K562 (cell line): Measurements from ENCODE around the gene HIGD1C.

Source experiments
- CEBPB ChIP-seq: fragments of 450-650 bp; IDR thresholded peaks from 2 replicates; pipeline ENCODE4 v1.6.1; 2016; ENCODE audit warnings: missing genetic modification characterization, missing compliant biosample characterization
- JUNB ChIP-seq: fragments of 450-650 bp; formaldehyde crosslinking; conservative IDR thresholded peaks from 2 replicates; pipeline ENCODE4 v1.4.0; 2020; ENCODE audit warnings: mild to moderate bottlenecking
- SIX5 ChIP-seq, 2 experiments: IDR thresholded peaks; 2 replicates each; pipeline ENCODE4 v1.6.1; 2011; ENCODE audit warnings: low read length in 2 of 2, borderline replicate concordance in 1 of 2, low read depth in 1 of 2, mild to moderate bottlenecking in 1 of 2, moderate library complexity in 1 of 2; ENCODE audit not compliant: insufficient read depth in 1 of 2
- ZFX ChIP-seq: sonication (generic); formaldehyde crosslinking; IDR thresholded peaks from 2 replicates; pipeline ENCODE4 v1.8.0; 2022; ENCODE audit warnings: mild to moderate bottlenecking, missing genetic modification reagents, moderate library complexity
- TF ChIP-seq, protein P1 (sequence below): fragments of 250-450 bp; sonication (Bioruptor Pico); IDR thresholded peaks from 2 replicates; pipeline ENCODE4 v1.4.0; 2020; ENCODE audit warnings: mild to moderate bottlenecking, moderate library complexity

- TF ChIP-seq SIX5 (IDR thresholded peaks at IDR 0.05; ENCODE audit: borderline replicate concordance in 1 of 2, insufficient read depth in 1 of 2, low read depth in 1 of 2, low read length in 2 of 2) (no peak), ZFX (CRISPR knock-in tag) (no peak), JUNB (CRISPR knock-in tag) (no peak), CEBPB (tag) (no peak)
- TF ChIP-seq, protein P1, sequence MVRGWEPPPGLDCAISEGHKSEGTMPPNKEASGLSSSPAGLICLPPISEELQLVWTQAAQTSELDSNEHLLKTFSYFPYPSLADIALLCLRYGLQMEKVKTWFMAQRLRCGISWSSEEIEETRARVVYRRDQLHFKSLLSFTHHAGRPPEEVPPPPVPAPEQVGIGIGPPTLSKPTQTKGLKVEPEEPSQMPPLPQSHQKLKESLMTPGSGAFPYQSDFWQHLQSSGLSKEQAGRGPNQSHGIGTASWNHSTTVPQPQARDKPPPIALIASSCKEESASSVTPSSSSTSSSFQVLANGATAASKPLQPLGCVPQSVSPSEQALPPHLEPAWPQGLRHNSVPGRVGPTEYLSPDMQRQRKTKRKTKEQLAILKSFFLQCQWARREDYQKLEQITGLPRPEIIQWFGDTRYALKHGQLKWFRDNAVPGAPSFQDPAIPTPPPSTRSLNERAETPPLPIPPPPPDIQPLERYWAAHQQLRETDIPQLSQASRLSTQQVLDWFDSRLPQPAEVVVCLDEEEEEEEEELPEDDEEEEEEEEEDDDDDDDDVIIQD (CRISPR knock-in tag): no peak
Measured at GRCh38 chr12:51017452-51017851, 65.1 kb downstream of the HIGD1C start.
